BLaER1 (cell line): ENCODE measurements around the gene CCDC127.
A peak's percentile ranks its signal among the peaks of the same experiment; 100 is the strongest.
"Not testable (repeated sequence)": the region's sequence is repeated elsewhere in the genome, so short reads cannot be mapped to it uniquely, and the experiment has no call there.

Experiments used
- H3K27ac ChIP-seq: shearing (Covaris generic); formaldehyde crosslinking; 2 replicates; pipeline ENCODE4 v1.8.1; 2022
- H3K27me3 ChIP-seq: shearing (Covaris generic); formaldehyde crosslinking; 2 replicates; pipeline ENCODE4 v1.8.1; 2022
- H3K36me3 ChIP-seq: shearing (Covaris generic); formaldehyde crosslinking; 2 replicates; pipeline ENCODE4 v1.8.1; 2022
- H3K4me1 ChIP-seq: shearing (Covaris generic); formaldehyde crosslinking; 2 replicates; pipeline ENCODE4 v1.8.1; 2022
- H3K4me2 ChIP-seq: shearing (Covaris generic); formaldehyde crosslinking; 2 replicates; pipeline ENCODE4 v1.8.1; 2022
- H3K4me3 ChIP-seq: shearing (Covaris generic); formaldehyde crosslinking; 2 replicates; pipeline ENCODE4 v1.8.1; 2022
- H3K9ac ChIP-seq: shearing (Covaris generic); formaldehyde crosslinking; 2 replicates; pipeline ENCODE4 v1.8.1; 2022
- H3K9me3 ChIP-seq: shearing (Covaris generic); formaldehyde crosslinking; 2 replicates; pipeline ENCODE4 v1.8.1; 2022
- H4K20me1 ChIP-seq: shearing (Covaris generic); formaldehyde crosslinking; 2 replicates; pipeline ENCODE4 v1.8.1; 2022
- Cebpa-rat ChIP-seq: shearing (Covaris generic); IDR thresholded peaks from 2 replicates; pipeline ENCODE4 v1.8.1; 2022

Gene CCDC127

GRCh38 chr5:217494-218456 lies at the start of gene CCDC127, which contains the start of gene SDHA:
Gene CCDC127, minus strand, starts transcription at chr5:218153. Its CDS starts 1,304 bp downstream, at chr5:216849.
Gene SDHA, plus strand, starts transcription at chr5:218320. Its CDS starts 36 bp downstream, at chr5:218356.
- not testable (repeated sequence) for H3K27me3 ChIP-seq, H3K9me3 ChIP-seq
- Histone ChIP-seq H3K4me1 (peaks cover 64% of the 10 kb centered on the region), H3K9ac (peak within 1 kb of the TSS; percentile 98), H3K4me2 (peak within 1 kb of the TSS; percentile 93), H3K36me3 (peaks cover 15% of the 10 kb centered on the region), H3K27ac (peak within 1 kb of the TSS; percentile 97), H4K20me1 (peaks cover 67% of the 10 kb centered on the region), H3K4me3 (peak within 1 kb of the TSS; percentile 100)

DNA sequence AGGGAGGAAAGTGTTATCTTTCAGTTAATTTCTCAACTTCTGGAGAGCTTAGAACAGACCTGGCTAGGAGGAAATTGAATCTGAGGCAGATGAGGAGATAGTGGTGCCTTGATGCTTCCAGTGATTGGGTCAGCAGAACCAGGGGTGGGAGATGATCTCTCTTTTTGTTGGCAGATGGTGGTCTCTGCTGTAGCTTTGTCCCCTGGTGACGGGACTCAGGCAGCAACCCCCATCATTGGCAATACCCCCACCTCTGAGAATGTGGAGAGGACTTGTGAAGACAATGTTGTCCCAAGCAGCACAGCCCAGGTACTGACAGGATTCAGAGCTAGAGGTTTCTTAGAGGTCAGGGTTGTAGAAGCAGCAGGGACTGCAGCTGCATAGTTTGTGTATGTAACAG lies 49.8 kb upstream of the CCDC127 start:
- no peak overlapping the region for H3K27ac ChIP-seq
- H3K4me3 ChIP-seq = no peak overlapping the region
- H3K9me3 ChIP-seq = no peaks in the 10 kb centered on the region
- peaks cover 15% of the 10 kb centered on the region for H3K4me1 ChIP-seq
- no peaks in the 10 kb centered on the region for H3K27me3 ChIP-seq
- TF ChIP-seq Cebpa-rat = no peak
- no peak overlapping the region for H3K9ac ChIP-seq
- no peak overlapping the region for H3K4me2 ChIP-seq
- H3K36me3 ChIP-seq = peaks cover 42% of the 10 kb centered on the region
- peaks cover 1% of the 10 kb centered on the region; the same call in 1 of the 2 replicates for H4K20me1 ChIP-seq

DNA sequence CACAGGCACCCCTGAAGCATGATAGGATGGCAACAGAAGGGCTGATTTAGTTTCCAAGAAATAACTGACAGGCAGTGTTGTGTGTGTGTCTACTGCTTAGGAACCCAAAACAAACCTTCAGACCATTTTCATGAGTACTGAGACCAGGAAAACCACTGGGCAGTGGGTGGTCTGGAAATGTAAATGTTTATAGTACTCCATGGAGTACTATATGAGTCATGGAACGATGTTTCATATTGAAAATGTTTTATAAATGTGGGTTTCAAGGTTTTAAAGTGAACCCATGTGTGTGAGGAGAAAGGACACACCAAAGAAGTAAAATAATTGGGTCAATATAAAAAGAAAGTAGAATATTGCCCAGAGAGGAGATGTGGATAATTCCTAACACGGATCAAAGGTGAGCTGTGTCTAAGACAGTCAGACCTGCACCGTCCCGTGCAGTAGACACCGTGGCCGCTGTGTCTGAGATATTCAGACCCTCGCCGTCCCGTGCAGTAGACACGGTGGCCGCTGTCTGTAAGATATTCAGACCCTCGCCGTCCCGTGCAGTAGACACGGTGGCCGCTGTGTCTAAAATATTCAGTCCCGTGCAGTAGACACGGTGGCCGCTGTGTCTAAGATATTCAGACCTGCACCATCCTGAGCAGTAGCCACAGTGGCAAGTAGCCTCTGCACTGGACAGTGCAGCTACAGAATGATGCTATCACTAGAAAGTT lies 48.5 kb upstream of the CCDC127 start:
- not testable (repeated sequence) for H3K9me3 ChIP-seq, H4K20me1 ChIP-seq, H3K4me3 ChIP-seq, H3K9ac ChIP-seq, H3K27me3 ChIP-seq, H3K4me1 ChIP-seq, H3K27ac ChIP-seq, H3K4me2 ChIP-seq
- peaks cover 50% of the 10 kb centered on the region for H3K36me3 ChIP-seq

DNA sequence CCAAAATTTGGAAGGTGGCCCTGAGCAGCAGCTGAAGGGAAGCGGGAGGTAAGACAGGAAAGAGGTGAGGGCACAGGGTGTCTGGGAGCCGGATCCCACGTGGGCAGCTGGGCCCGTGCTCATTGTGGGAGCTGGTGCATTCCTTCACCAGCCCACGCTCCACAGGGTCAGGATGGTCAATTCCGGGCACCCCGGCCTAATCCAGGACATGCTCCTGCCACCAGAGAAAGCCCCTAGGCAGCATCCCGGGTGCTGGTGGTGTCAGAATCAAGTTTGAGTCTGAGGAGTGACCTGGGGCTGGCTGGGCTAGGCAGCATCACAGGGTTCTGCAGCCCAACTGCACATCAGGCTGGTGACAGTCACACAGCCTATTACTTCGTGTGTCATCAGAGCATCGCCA lies 46.4 kb upstream of the CCDC127 start:
- no peaks in the 10 kb centered on the region; the same call in 1 of the 2 replicates for H3K4me1 ChIP-seq
- no peaks in the 10 kb centered on the region for H4K20me1 ChIP-seq
- H3K9me3 ChIP-seq = peaks cover 8% of the 10 kb centered on the region
- TF ChIP-seq Cebpa-rat = no peak
- H3K27me3 ChIP-seq = no peaks in the 10 kb centered on the region
- no peak overlapping the region for H3K4me3 ChIP-seq
- H3K9ac ChIP-seq = no peak overlapping the region
- H3K36me3 ChIP-seq = peaks cover 55% of the 10 kb centered on the region
- no peak overlapping the region for H3K27ac ChIP-seq
- H3K4me2 ChIP-seq = no peak overlapping the region

- H3K27me3 ChIP-seq, H4K20me1 ChIP-seq, H3K9ac ChIP-seq, H3K4me2 ChIP-seq, H3K27ac ChIP-seq, H3K4me1 ChIP-seq, H3K4me3 ChIP-seq: not testable (repeated sequence)
- H3K36me3 ChIP-seq = peaks cover 61% of the 10 kb centered on the region
- peaks cover 17% of the 10 kb centered on the region for H3K9me3 ChIP-seq
These were observed 45.5 kb upstream of the CCDC127 start for GRCh38 chr5:263275-263974.

DNA sequence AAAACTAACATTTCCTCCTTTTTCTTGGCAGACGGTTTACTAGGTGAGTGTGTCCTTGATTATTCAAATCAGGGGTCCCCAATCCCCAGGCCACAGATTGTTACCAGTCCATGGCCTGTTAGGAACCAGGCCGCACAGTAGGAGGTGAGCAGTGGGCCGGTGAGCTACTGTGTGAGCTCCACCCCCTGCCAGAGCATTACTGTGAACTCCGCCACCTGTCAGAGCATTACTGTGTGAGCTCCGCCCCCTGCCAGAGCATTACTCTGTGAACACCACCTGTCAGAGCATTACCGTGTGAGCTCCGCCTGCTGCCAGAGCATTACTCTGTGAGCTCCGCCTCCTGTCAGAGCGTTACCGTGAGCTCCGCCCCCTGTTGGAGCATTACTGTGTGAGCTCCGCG lies 39.2 kb upstream of the CCDC127 start:
- Histone ChIP-seq H3K9ac (no peak overlapping the region), H3K4me1 (peaks cover 10% of the 10 kb centered on the region), H3K36me3 (peaks cover 70% of the 10 kb centered on the region), H4K20me1 (no peaks in the 10 kb centered on the region), H3K9me3 (peaks cover 56% of the 10 kb centered on the region), H3K4me3 (peak overlapping the region; percentile 28; the same call in 1 of the 2 replicates), H3K27ac (no peak overlapping the region), H3K27me3 (no peaks in the 10 kb centered on the region), H3K4me2 (no peak overlapping the region)
- no peak for TF ChIP-seq Cebpa-rat

GRCh38 chr5:256347-256746 lies 38.4 kb upstream of the CCDC127 start:
- Histone ChIP-seq H3K36me3 (peaks cover 69% of the 10 kb centered on the region), H3K9me3 (peaks cover 53% of the 10 kb centered on the region), H3K4me1 (peaks cover 18% of the 10 kb centered on the region)
- H3K27me3 ChIP-seq, H4K20me1 ChIP-seq, H3K27ac ChIP-seq, H3K4me3 ChIP-seq, H3K9ac ChIP-seq, H3K4me2 ChIP-seq: not testable (repeated sequence)

DNA sequence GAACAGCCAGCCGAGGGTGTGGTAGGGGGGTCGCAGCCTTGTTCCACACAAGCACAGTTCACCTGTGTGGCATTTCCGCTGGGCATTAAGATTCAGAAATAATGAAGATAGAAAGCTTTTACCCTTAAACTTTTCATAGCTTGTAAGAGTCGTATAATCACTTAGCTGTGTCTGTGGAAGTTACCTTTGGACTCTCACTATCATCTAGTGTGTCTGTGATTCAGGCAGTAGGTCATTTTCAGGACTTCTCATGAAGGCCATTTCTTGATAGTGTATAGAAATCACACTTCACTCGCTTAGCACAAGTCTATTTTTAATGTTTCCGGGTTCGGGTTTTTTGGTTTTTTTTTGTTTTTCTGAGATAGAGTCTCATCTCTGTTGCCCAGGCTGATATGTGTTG lies 37.2 kb upstream of the CCDC127 start:
- not testable (repeated sequence) for H3K27ac ChIP-seq, H3K4me2 ChIP-seq, H3K4me3 ChIP-seq, H3K9ac ChIP-seq, H4K20me1 ChIP-seq, H3K27me3 ChIP-seq
- peaks cover 57% of the 10 kb centered on the region for H3K9me3 ChIP-seq
- peaks cover 80% of the 10 kb centered on the region for H3K36me3 ChIP-seq
- H3K4me1 ChIP-seq = peaks cover 30% of the 10 kb centered on the region

DNA sequence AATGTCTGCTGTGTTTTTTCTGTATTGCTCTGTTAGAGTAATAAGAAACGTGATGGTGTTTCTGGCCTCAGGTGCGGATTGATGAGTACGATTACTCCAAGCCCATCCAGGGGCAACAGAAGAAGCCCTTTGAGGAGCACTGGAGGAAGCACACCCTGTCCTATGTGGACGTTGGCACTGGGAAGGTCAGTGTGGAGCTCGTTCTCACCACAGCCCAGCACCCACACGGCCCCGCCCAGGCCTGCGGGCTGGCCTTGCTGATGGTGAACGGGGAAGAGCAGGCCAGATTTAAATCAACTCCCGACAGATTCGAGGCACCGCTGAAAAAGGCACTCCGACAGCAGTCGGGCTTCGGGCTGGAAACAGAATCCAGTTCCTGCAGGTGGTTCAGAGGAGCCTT lies 36.4 kb upstream of the CCDC127 start:
- H3K4me1 ChIP-seq = peaks cover 36% of the 10 kb centered on the region
- H4K20me1 ChIP-seq, H3K4me2 ChIP-seq, H3K4me3 ChIP-seq, H3K9ac ChIP-seq, H3K27me3 ChIP-seq: not testable (repeated sequence)
- H3K27ac ChIP-seq = 0 out of 2 replicates have a peak overlapping the region, but pooled peaks have one; percentile 6
- peaks cover 85% of the 10 kb centered on the region for H3K36me3 ChIP-seq
- H3K9me3 ChIP-seq = peaks cover 59% of the 10 kb centered on the region

DNA sequence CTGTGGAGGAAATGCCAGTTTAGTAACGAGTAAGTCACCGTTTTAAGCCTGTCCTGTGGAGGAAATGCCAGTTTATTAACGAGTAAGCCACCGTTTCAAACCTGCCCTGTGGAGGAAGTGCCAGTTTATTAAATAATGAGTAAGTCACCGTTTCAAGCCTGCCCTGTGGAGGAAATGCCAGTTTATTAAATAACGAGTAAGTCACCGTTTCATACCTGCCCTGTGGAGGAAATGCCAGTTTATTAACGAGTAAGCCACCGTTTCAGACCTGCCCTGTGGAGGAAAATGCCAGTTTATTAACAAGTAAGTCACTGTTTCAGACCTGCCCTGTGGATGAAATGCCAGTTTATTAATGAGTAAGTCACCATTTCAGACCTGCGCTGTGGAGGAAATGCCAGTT lies 34.6 kb upstream of the CCDC127 start:
- Histone ChIP-seq H3K9ac (peak overlapping the region; percentile 60), H3K4me2 (peak overlapping the region; percentile 67), H3K4me3 (peak overlapping the region; percentile 16; the same call in 1 of the 2 replicates), H3K27me3 (no peaks in the 10 kb centered on the region), H3K36me3 (peaks cover 89% of the 10 kb centered on the region), H4K20me1 (no peaks in the 10 kb centered on the region), H3K27ac (peak overlapping the region; percentile 86), H3K4me1 (peaks cover 36% of the 10 kb centered on the region), H3K9me3 (peaks cover 61% of the 10 kb centered on the region)
- TF ChIP-seq Cebpa-rat = no peak

DNA sequence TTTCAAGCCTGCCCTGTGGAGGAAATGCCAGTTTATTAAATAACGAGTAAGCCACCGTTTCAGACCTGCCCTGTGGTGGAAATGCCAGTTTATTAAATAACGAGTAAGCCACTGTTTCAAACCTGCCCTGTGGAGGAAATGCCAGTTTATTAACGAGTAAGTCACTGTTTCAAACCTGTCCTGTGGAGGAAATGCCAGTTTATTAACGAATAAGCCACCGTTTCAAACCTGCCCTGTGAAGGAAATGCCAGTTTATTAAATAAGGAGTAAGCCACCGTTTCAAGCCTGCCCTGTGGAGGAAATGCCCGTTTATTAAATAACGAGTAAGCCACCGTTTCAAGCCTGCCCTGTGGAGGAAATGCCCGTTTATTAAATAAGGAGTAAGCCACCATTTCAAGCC lies 34.0 kb upstream of the CCDC127 start:
- Histone ChIP-seq H3K4me2 (peak overlapping the region; percentile 67), H3K4me3 (peak overlapping the region; percentile 16; the same call in 1 of the 2 replicates), H3K27ac (peak overlapping the region; percentile 86), H3K36me3 (peaks cover 89% of the 10 kb centered on the region), H3K9ac (peak overlapping the region; percentile 60), H3K9me3 (peaks cover 61% of the 10 kb centered on the region), H3K4me1 (peaks cover 36% of the 10 kb centered on the region)
- not testable (repeated sequence) for H4K20me1 ChIP-seq, H3K27me3 ChIP-seq

DNA sequence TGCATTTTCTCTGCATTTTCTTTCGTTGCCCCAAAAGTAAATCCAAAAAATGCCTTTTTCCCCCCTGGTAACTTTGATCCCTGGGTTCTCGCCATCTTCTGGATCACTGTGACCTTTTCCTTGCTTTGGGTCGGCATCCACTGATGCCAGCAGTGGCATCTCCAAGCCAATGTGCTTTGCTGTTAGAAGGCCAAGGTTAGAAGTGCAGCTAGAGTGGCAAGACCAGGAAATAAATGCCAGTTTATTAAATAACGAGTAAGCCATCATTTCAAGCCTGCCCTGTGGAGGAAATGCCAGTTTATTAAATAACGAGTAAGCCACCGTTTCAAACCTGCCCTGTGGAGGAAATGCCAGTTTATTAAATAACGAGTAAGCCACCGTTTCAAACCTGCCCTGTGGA lies 33.6 kb upstream of the CCDC127 start:
- peaks cover 89% of the 10 kb centered on the region for H3K36me3 ChIP-seq
- H3K27me3 ChIP-seq, H3K4me3 ChIP-seq, H4K20me1 ChIP-seq, H3K9ac ChIP-seq: not testable (repeated sequence)
- H3K4me1 ChIP-seq = peaks cover 36% of the 10 kb centered on the region
- peak overlapping the region; percentile 86 for H3K27ac ChIP-seq
- H3K4me2 ChIP-seq = peak overlapping the region; percentile 67
- peaks cover 61% of the 10 kb centered on the region for H3K9me3 ChIP-seq

DNA sequence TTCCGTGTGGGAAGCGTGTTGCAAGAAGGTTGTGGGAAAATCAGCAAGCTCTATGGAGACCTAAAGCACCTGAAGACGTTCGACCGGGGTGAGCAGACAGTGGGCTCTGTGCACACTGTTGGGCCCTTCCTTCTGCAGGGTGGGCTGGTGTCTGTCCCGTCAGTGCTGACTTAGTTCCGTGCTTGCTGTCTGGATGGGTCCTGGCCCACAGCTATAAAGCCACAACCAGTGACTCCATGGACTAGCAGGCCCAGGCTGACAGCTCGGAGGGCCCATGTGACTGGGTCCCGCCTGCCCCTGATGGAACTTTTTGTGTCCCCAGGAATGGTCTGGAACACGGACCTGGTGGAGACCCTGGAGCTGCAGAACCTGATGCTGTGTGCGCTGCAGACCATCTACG lies 33.1 kb upstream of the CCDC127 start:
- not testable (repeated sequence) for H3K9ac ChIP-seq, H4K20me1 ChIP-seq, H3K27me3 ChIP-seq, H3K4me3 ChIP-seq
- peak overlapping the region; percentile 67 for H3K4me2 ChIP-seq
- H3K4me1 ChIP-seq = peaks cover 36% of the 10 kb centered on the region
- peaks cover 89% of the 10 kb centered on the region for H3K36me3 ChIP-seq
- peaks cover 61% of the 10 kb centered on the region for H3K9me3 ChIP-seq
- peak overlapping the region; percentile 86; the same call in 1 of the 2 replicates for H3K27ac ChIP-seq
